Measurements from ENCODE around the gene FOXI2.

The FOXI2 gene

GRCh38 chr10:127736915-127737562 lies at the start of gene FOXI2:
Gene FOXI2 (plus strand): TSS chr10:127737185. CDS start chr10:127737274, 89 bp downstream.
- no peak for DNase-seq (ENCODE audit: insufficient read length, low spot score)
- TF ChIP-seq, protein P1, sequence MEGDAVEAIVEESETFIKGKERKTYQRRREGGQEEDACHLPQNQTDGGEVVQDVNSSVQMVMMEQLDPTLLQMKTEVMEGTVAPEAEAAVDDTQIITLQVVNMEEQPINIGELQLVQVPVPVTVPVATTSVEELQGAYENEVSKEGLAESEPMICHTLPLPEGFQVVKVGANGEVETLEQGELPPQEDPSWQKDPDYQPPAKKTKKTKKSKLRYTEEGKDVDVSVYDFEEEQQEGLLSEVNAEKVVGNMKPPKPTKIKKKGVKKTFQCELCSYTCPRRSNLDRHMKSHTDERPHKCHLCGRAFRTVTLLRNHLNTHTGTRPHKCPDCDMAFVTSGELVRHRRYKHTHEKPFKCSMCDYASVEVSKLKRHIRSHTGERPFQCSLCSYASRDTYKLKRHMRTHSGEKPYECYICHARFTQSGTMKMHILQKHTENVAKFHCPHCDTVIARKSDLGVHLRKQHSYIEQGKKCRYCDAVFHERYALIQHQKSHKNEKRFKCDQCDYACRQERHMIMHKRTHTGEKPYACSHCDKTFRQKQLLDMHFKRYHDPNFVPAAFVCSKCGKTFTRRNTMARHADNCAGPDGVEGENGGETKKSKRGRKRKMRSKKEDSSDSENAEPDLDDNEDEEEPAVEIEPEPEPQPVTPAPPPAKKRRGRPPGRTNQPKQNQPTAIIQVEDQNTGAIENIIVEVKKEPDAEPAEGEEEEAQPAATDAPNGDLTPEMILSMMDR (IDR thresholded peaks at IDR 0.05; ENCODE audit: insufficient read depth, missing control alignments): no peak
- FAIRE-seq: no peak

- FAIRE-seq: no peak
- TF ChIP-seq, protein P1 (IDR thresholded peaks at IDR 0.05; ENCODE audit: insufficient read depth, missing control alignments): no peak
- DNase-seq (ENCODE audit: insufficient read length, low spot score): no peak
Measured at GRCh38 chr10:127687548-127687947, 49.4 kb upstream of the FOXI2 start.

- no peak for DNase-seq (ENCODE audit: insufficient read length, low spot score)
- TF ChIP-seq, protein P1 (IDR thresholded peaks at IDR 0.05; ENCODE audit: insufficient read depth, missing control alignments): no peak
- FAIRE-seq: no peak
Measured at GRCh38 chr10:127690176-127690835, 46.7 kb upstream of the FOXI2 start.

DNA sequence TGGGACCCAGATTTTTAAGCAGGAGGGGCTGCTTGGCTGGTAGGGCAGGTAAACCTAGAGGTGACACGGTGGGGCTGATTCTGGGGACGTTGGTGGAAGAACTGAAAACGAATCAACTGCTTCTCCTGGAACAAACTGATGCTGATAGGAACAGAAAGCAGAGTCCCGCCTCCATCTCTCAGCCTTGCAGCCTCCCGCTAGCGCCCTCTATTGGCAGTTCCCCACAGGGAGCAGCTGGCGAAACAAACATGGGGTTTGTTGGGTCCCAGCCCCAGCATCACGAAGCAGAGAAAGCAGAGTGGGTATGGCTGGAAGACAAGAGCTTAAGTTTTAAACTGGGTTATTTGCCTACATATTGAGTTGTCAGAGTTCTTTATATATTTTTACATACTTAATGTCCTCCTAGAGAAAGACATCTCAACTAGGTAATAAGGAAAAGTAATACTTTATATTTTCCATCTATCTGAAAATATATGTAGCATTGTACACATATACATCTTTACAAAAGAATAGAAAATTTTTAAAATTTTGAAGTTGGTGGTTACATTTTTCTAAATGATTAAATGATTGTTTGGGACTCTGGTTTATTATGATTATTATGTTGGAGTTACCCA lies 42.3 kb upstream of the FOXI2 start:
- TF ChIP-seq, protein P1 (IDR thresholded peaks at IDR 0.05; ENCODE audit: insufficient read depth, missing control alignments): peak; percentile 90
- FAIRE-seq: no peak
- DNase-seq (ENCODE audit: insufficient read length, low spot score): no peak

- DNase-seq (ENCODE audit: insufficient read length, low spot score) (no peak), FAIRE-seq (no peak)
- TF ChIP-seq, protein P1 (IDR thresholded peaks at IDR 0.05; ENCODE audit: insufficient read depth, missing control alignments): no peak
Measured at GRCh38 chr10:127695431-127695830, 41.6 kb upstream of the FOXI2 start.

GRCh38 chr10:127698886-127699285 lies 38.1 kb upstream of the FOXI2 start:
- FAIRE-seq: no peak
- TF ChIP-seq, protein P1 (IDR thresholded peaks at IDR 0.05; ENCODE audit: insufficient read depth, missing control alignments): no peak
- no peak for DNase-seq (ENCODE audit: insufficient read length, low spot score)

DNA sequence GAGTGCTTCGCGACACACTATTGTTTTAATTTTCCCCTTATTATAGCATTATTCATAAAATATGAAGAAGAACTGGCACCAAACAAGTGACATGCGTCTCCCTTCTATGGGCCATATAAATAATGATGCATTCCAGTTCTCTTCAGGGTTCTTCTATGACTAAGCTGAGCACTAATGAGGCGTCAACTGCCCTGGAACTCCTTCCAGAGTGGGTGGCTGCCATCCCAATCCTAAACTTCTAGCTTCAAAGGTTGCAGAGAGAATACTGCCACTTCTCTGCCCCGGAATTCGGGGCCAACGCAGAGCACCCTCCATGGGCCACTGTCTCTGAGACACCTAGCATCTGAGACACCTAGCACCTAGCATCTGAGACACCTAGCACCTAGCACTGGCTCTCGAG lies 37.7 kb upstream of the FOXI2 start:
- FAIRE-seq: no peak
- DNase-seq (ENCODE audit: insufficient read length, low spot score): no peak
- TF ChIP-seq, protein P1 (IDR thresholded peaks at IDR 0.05; ENCODE audit: insufficient read depth, missing control alignments): no peak

All from D721Med (cell line).